NCI-H146 (cell line): ENCODE results near the gene NET1.

ENCODE experiments used
- DNase-seq: peaks from one replicate; lab custom pipeline; 2025; lab: John Stamatoyannopoulos, UW

The NET1 gene

GRCh38 chr10:5442990-5443370 lies 30.6 kb downstream of the NET1 start:
- no peak for DNase-seq

- no peak for DNase-seq
Measured at GRCh38 chr10:5443429-5443828, 31.1 kb downstream of the NET1 start.

- DNase-seq, result no peak
Measured at GRCh38 chr10:5445006-5445405, 32.6 kb downstream of the NET1 start.

- DNase-seq, result no peak
Measured at GRCh38 chr10:5446390-5446926, 34.1 kb downstream of the NET1 start.

- DNase-seq, result no peak
Measured at GRCh38 chr10:5447056-5447455, 34.7 kb downstream of the NET1 start.

GRCh38 chr10:5447611-5448071 lies 35.3 kb downstream of the NET1 start:
- no peak for DNase-seq

GRCh38 chr10:5448333-5449001 lies 36.1 kb downstream of the NET1 start:
- no peak for DNase-seq

GRCh38 chr10:5449227-5449626 lies 36.9 kb downstream of the NET1 start:
- no peak for DNase-seq

GRCh38 chr10:5449823-5450222 lies 37.5 kb downstream of the NET1 start:
- DNase-seq, result no peak

- DNase-seq, result no peak
Measured at GRCh38 chr10:5450605-5451384, 38.4 kb downstream of the NET1 start.

- no peak for DNase-seq
Measured at GRCh38 chr10:5453749-5454489, 41.6 kb downstream of the NET1 start.

- DNase-seq, result no peak
Measured at GRCh38 chr10:5456563-5456962, 44.2 kb downstream of the NET1 start.

- no peak for DNase-seq
Measured at GRCh38 chr10:5457741-5458140, 45.4 kb downstream of the NET1 start.

- no peak for DNase-seq
Measured at GRCh38 chr10:5458425-5458824, 46.1 kb downstream of the NET1 start.

GRCh38 chr10:5458949-5459747 lies 46.8 kb downstream of the NET1 start:
- DNase-seq, result no peak

- no peak for DNase-seq
Measured at GRCh38 chr10:5460468-5461202, 48.3 kb downstream of the NET1 start.

GRCh38 chr10:5461203-5461588 lies 48.8 kb downstream of the NET1 start:
- no peak for DNase-seq

- DNase-seq, result no peak
Measured at GRCh38 chr10:5461914-5462840, 49.8 kb downstream of the NET1 start.

GRCh38 chr10:5462841-5463293 lies 50.5 kb downstream of the NET1 start:
- no peak for DNase-seq

- no peak for DNase-seq
Measured at GRCh38 chr10:5464546-5464945, 52.2 kb downstream of the NET1 start.
